PC-3 (cell line): ENCODE measurements around the gene PVALEF. TPM values are rescaled to one million over a fixed set of nuclear protein-coding genes. Genes with fewer than 3 reads are reported as not detected.

Source experiments
- ATAC-seq: fragments of 200-7000 bp; cut with Tn5 transposase; 2 replicates; pipeline ENCODE4 v1.9.1; 2020; ENCODE audit warnings: mild to moderate bottlenecking, moderate library complexity
- BruUV-seq: library from RNA; stranded (reverse); fragments of 400-500 nt; replicated peaks from 2 replicates; lab custom pipeline; 2021; lab: Mats Ljungman, UMichigan
- CTCF ChIA-PET: fragments of 300-600 bp; sonication (Branson Sonifier 250); formaldehyde crosslinking; loops from one replicate; lab custom pipeline; 2022; ENCODE audit warnings: antibody characterized with exemption; lab: Charles Lee
- POLR2A ChIA-PET: fragments of 300-600 bp; sonication (Branson Sonifier 250); formaldehyde crosslinking; loops from one replicate; lab custom pipeline; 2022; ENCODE audit warnings: antibody characterized with exemption; ENCODE audit not compliant: unreplicated experiment; lab: Charles Lee
- DNase-seq: peaks from one replicate; pipeline ENCODE4 v3.0.0-alpha.2; 2015
- H2AFZ ChIP-seq: fragments of 300-600 bp; sonication (generic); 2 replicates; pipeline ENCODE4 v1.6.0; 2016; ENCODE audit warnings: antibody characterized with exemption, low read length
- H3F3A ChIP-seq: fragments of 300-600 bp; sonication (generic); one replicate; pipeline ENCODE4 v1.6.0; 2017; ENCODE audit warnings: antibody characterized with exemption, low read length, control low read depth, mild to moderate bottlenecking; ENCODE audit not compliant: unreplicated experiment
- H3K27ac ChIP-seq: fragments of 300-600 bp; sonication (generic); 2 replicates; pipeline ENCODE4 v1.5.1; 2016; ENCODE audit warnings: mild to moderate bottlenecking, low read length
- H3K27me3 ChIP-seq: fragments of 300-600 bp; sonication (generic); 2 replicates; pipeline ENCODE4 v1.6.1; 2016; ENCODE audit warnings: low read length, mixed read lengths
- H3K36me3 ChIP-seq: fragments of 300-600 bp; sonication (generic); 2 replicates; pipeline ENCODE4 v1.6.1; 2016; ENCODE audit warnings: low read depth, mixed run types, low read length, mixed read lengths
- H3K4me1 ChIP-seq: fragments of 300-600 bp; sonication (generic); 2 replicates; pipeline ENCODE4 v1.5.1; 2016; ENCODE audit warnings: low read length; ENCODE audit not compliant: insufficient read depth
- H3K4me2 ChIP-seq: fragments of 300-600 bp; sonication (generic); 2 replicates; pipeline ENCODE4 v1.6.0; 2016; ENCODE audit warnings: low read length
- H3K4me3 ChIP-seq: fragments of 300-600 bp; sonication (generic); 2 replicates; pipeline ENCODE4 v1.5.1; 2016; ENCODE audit warnings: mild to moderate bottlenecking, low read length, mixed read lengths
- H3K79me2 ChIP-seq: fragments of 300-600 bp; sonication (generic); 2 replicates; pipeline ENCODE4 v1.6.1; 2017; ENCODE audit warnings: low read length, mixed read lengths
- H3K9ac ChIP-seq: fragments of 300-600 bp; sonication (generic); 2 replicates; pipeline ENCODE4 v1.6.0; 2016; ENCODE audit warnings: mild to moderate bottlenecking, low read length
- H3K9me2 ChIP-seq: fragments of 300-600 bp; sonication (generic); replicated peaks from 2 replicates; pipeline ENCODE4 v1.6.1; 2016; ENCODE audit warnings: mixed run types, low read length, mixed read lengths
- H3K9me3 ChIP-seq: fragments of 300-600 bp; sonication (generic); 2 replicates; pipeline ENCODE4 v1.6.1; 2016; ENCODE audit warnings: low read length, mixed read lengths
- H4K20me1 ChIP-seq: fragments of 300-600 bp; sonication (generic); 2 replicates; pipeline ENCODE4 v1.6.1; 2016; ENCODE audit warnings: low read length, mixed read lengths
- CTCF ChIP-seq: fragments of 300-600 bp; sonication (generic); conservative IDR thresholded peaks from 2 replicates; pipeline ENCODE4 v1.5.1; 2017; ENCODE audit warnings: antibody characterized with exemption, low read depth, mild to moderate bottlenecking, low read length
- EZH2 ChIP-seq: fragments of 300-600 bp; sonication (generic); IDR thresholded peaks from one replicate; pipeline ENCODE4 v1.6.1; 2017; ENCODE audit warnings: antibody characterized with exemption, mild to moderate bottlenecking, low read length; ENCODE audit not compliant: unreplicated experiment
- EZH2phosphoT487 ChIP-seq: fragments of 300-600 bp; sonication (generic); IDR thresholded peaks from 2 replicates; pipeline ENCODE4 v1.6.1; 2018; ENCODE audit warnings: mild to moderate bottlenecking, antibody characterized with exemption, low read length, borderline replicate concordance
- intact Hi-C: fragments of 100-400 bp; cut with micrococcal nuclease; formaldehyde crosslinking; loops from 2 replicates; pipeline ENCODE4 v1.9.0; 2023
- total RNA-seq: library from RNA; depleted of rRNA; stranded (reverse); fragments of >200 nt; gene quantifications from 2 replicates; pipeline ENCODE4 v1.2.3, GENCODE V29; 2014

Gene PVALEF
- total RNA-seq, 1 experiment from 2014 or later: not detected

GRCh38 chr17:81200201-81200600, 34.9 kb downstream of the PVALEF start:
- BruUV-seq: no TSS peak
- intact Hi-C loops: loop anchor here (2.0 kb wide), 1 partner anchor 57 kb away; no protein-coding TSS in a partner anchor
- no peak overlapping the region for H3K4me3 ChIP-seq

GRCh38 chr17:81200695-81201580, 35.6 kb downstream of the PVALEF start:
- Histone ChIP-seq H3K36me3 (no peaks in the 10 kb centered on the region), H3K27ac (no peak overlapping the region), H3F3A (no peaks in the 10 kb centered on the region), H3K27me3 (no peaks in the 10 kb centered on the region), H3K4me2 (no peak overlapping the region), H3K9me3 (no peaks in the 10 kb centered on the region), H3K79me2 (no peaks in the 10 kb centered on the region), H3K4me1 (no peaks in the 10 kb centered on the region), H2AFZ (no peak overlapping the region), H4K20me1 (no peaks in the 10 kb centered on the region), H3K9ac (no peak overlapping the region), H3K9me2 (no peaks in the 10 kb centered on the region), H3K4me3 (no peak overlapping the region)
- DNase-seq: peak; percentile 79
- CTCF ChIA-PET: interaction anchor here (0.6 kb wide), 2 partner anchors 58 to 947 kb away, joined by 3 read pairs; no protein-coding TSS in a partner anchor
- peak; percentile 96 for ATAC-seq
- intact Hi-C loops: loop anchor here (2.0 kb wide), 1 partner anchor 58 kb away; no protein-coding TSS in a partner anchor
- POLR2A ChIA-PET: no interaction called here
- BruUV-seq: no TSS peak
- TF ChIP-seq CTCF: peak; percentile 62
- TF ChIP-seq EZH2phosphoT487: no peak
- no peak for TF ChIP-seq EZH2

More at GRCh38 chr17:81200201-81200600, 34.9 kb downstream of the PVALEF start:
- Histone ChIP-seq H3K36me3 (no peaks in the 10 kb centered on the region), H3K9ac (no peak overlapping the region), H3K9me2 (no peaks in the 10 kb centered on the region), H3K4me1 (no peaks in the 10 kb centered on the region), H3F3A (no peaks in the 10 kb centered on the region), H4K20me1 (no peaks in the 10 kb centered on the region), H3K27ac (no peak overlapping the region), H3K9me3 (no peaks in the 10 kb centered on the region), H3K79me2 (no peaks in the 10 kb centered on the region), H3K4me2 (no peak overlapping the region), H3K27me3 (no peaks in the 10 kb centered on the region), H2AFZ (no peak overlapping the region)
- TF ChIP-seq EZH2 (no peak), EZH2phosphoT487 (no peak), CTCF (no peak)
- ChIA-PET POLR2A (no interaction called here), CTCF (interaction anchor here (0.6 kb wide), 1 partner anchor 946 kb away, joined by 3 read pairs; no protein-coding TSS in a partner anchor)
- no peak for ATAC-seq
- DNase-seq: no peak

- H4K20me1 ChIP-seq: no peaks in the 10 kb centered on the region
- intact Hi-C loops: no loop called here
- no peaks in the 10 kb centered on the region for H3K9me3 ChIP-seq
- no peak overlapping the region for H2AFZ ChIP-seq
- ChIA-PET POLR2A (no interaction called here), CTCF (no interaction called here)
- no peaks in the 10 kb centered on the region for H3F3A ChIP-seq
- H3K4me2 ChIP-seq: no peak overlapping the region
- H3K9ac ChIP-seq: no peak overlapping the region
- DNase-seq (no peak), ATAC-seq (no peak)
- no peaks in the 10 kb centered on the region for H3K27me3 ChIP-seq
- no TSS peak for BruUV-seq
- no peaks in the 10 kb centered on the region for H3K4me1 ChIP-seq
- no peaks in the 10 kb centered on the region for H3K9me2 ChIP-seq
- no peak for TF ChIP-seq EZH2phosphoT487
- no peak for TF ChIP-seq EZH2
- TF ChIP-seq CTCF: no peak
- no peaks in the 10 kb centered on the region for H3K36me3 ChIP-seq
- no peak overlapping the region for H3K4me3 ChIP-seq
- H3K79me2 ChIP-seq: no peaks in the 10 kb centered on the region
- no peak overlapping the region for H3K27ac ChIP-seq
Measured at GRCh38 chr17:81202318-81202717, 37.0 kb downstream of the PVALEF start.
